HG02798 (cell line): ENCODE measurements around the gene RASAL2.
A peak's percentile ranks its signal among the peaks of the same experiment; 100 is the strongest.
"Not testable (repeated sequence)": the region's sequence is repeated elsewhere in the genome, so short reads cannot be mapped to it uniquely, and the experiment has no call there.

ENCODE experiments used
- ATAC-seq: cut with Tn5 transposase; IDR thresholded peaks from one replicate; pipeline ENCODE4 v1.9.1; 2021; ENCODE audit warnings: mild to moderate bottlenecking; ENCODE audit not compliant: unreplicated experiment, poor library complexity

The RASAL2 gene

DNA sequence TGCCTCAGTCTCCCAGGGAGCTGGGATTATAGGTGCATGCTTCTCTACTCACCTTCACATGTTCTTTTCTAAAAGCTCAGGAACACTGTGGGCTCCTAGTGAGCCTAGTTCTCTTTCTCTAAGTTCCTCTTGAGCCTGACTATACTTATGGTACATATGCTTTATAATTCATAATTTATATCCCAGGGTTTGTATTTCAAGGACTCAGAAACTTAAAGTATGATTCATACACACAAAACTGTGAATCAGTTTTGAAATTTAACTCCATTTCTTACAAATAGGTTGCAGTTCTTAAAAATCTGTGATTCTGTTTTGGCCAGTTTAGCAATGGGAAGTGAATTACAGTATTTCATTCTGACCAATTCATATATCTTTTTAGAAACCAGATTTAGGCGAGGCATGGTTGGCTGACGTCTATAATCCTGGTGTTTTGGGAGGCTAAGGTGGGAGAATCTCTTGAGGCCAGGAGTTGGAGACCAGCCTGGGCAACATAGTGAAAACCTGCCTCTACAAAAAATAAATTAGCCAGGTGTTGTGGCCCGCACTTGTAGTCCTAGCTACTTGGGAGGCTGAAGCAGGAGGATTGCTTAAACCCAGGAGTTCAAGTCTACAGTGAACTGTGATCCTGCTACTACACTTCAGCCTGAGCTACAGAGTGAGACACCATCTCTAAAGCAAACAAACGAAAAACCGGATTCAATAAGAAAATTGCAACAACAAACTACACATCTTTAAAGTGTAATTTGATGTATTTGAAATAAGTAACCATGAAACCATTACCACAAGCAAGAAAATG is 15.6 kb downstream of the RASAL2 start:
- ATAC-seq = no peak

DNA sequence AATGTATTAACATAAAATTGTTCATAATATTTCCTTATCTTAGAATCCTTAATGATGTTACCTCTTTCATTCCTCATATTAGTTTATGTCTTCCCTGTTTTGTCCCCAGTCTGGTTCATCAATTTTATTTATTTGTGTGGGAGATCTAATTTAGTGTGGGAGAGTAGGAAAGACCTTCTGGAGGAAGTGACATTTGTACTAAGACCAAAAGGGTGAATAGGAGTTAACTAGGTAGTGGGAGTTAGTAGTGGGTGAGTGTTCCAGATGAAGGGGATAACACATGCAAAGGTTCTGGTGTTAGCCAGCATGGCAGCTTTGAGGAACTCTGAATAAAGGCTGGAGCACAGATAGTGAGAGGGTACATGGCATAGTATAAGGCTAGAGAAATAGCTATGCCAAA is 21.4 kb downstream of the RASAL2 start:
- ATAC-seq = no peak

DNA sequence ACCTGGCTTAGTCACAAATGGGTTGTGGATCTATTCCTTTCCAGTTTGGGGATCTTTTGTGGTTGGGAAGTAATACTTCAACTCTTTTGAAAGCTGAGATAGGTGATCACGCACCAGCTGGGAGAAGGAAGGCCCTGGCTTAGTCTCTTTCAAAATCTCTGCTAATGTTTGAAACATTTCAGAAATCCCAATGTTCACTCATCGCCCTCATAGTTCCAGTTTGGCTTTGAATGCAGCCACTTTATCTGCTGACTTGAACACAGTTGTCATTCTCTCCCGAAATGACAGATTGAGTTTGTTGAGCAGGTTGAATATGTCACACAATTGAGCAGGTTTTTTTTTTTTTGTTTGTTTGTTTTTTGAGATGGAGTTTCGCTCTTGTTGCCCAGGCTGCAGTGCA is 24.6 kb downstream of the RASAL2 start:
- ATAC-seq = no peak

DNA sequence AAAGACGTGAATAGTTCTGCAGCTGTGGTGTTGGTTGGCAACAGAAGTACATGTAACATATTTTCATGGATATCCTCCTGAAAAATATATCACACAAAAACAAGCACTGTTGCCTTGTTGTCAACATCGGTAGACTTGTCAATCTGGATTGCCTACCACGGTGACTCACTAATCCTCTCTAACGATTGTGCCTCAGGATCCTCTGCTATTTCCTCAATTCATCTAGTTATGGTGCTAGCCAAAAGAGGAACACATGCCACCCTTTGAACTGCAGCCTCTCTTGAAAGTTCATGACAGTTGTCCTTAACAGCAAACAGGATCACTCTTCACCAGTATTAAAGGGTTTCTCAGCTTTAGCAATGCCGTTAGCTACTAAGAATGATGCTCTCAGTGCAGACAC is 25.7 kb downstream of the RASAL2 start:
- ATAC-seq = no peak

DNA sequence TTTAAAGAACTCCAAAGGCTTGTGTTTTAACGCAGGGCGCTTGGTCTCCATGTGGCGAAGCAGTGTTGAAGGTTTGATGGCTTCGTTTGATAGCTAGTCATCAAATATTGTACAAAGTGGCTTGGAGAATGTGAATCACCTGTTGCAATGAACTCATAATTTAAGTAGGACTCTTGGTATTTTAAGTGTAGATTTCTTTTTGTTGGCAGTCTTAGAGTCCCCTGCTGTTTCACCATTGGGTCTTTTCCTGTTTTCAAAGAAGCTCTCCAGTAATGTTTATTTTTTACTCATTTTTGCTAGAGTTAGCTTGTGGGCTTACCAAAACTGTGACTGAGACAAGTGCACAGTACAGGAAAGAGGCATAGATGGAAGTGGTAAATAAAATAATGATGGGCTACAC is 26.2 kb downstream of the RASAL2 start:
- no peak for ATAC-seq

DNA sequence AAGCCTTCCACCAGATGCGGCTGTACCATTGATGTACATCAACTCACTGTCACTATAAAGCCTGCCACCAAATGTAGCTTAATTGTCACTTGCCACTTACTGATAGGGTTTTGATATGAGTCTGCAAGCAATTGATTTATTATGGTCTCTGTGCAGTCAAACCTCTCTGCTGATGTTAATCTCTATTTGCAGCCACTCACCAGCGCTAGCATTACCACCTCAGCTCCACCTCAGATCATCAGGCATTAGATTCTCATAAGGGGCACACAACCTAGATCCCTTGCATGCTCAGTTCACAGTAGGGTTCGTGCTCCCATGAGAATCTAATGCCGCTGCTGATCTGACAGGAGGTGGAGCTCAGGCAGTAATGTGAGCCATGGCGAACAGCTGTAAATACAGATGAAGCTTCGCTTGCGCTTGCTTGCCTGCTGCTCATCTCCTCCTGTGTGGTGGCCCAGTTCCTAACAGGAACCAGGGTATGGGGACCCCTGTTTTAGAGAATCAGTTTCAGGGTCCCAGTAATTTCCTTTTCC is 26.7 kb downstream of the RASAL2 start:
- not testable (repeated sequence) for ATAC-seq

DNA sequence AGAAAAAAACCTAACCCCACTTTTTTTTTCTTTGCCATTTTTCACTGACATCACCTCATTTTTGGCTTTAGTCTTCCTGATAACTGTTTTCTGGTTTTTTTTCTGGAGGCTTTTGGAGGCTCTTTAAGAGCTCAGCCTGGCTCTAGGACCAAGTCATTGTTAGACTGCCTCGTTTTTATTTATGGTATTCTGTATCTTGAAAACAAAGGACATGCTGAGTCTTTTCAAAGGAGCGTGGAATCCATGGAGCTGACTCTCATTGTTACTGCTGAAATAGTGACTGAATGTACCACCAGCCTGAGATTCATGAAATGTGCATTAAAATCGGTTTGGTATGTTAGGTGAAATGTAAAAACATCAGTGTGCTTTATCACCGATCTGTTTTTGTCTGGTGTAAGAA is 28.0 kb downstream of the RASAL2 start:
- no peak for ATAC-seq

DNA sequence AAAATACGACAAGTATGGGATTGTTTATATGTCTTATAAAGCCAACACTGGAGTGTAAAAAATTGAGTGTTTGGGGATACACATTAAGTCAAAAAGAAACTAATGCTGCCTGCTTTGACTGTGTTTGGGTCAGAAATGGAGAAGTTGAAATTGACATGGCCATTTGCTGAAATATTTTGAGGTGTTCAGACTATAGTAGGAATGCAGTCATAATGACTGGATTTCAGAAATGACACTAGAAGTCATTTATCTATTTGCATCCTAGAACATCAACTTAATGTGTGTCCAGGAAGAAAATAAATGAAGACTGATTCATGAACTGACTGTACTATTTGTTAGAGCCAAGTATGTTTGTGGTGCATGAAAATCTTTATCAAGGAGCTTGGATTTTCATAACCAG is 28.4 kb downstream of the RASAL2 start:
- peak; percentile 43 for ATAC-seq

DNA sequence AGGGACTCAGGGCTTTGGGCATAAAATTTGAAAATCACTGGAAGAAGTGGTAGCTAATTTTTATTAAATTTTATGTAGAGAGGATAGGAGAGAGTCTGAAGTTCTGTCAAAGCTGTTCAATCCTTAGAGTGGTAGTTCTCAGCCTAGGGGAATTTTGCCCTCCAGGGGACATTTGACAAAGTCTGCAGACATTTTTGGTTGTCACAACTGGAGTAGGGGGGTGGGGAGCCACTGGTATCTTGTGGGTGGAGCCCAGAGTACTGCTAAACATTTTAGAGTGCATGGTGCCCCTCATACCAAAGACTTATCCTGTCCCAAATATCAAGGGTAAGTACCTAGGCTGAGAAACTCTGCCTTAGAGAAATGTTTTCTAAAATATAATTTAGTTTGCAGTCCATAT is 30.2 kb downstream of the RASAL2 start:
- no peak for ATAC-seq

DNA sequence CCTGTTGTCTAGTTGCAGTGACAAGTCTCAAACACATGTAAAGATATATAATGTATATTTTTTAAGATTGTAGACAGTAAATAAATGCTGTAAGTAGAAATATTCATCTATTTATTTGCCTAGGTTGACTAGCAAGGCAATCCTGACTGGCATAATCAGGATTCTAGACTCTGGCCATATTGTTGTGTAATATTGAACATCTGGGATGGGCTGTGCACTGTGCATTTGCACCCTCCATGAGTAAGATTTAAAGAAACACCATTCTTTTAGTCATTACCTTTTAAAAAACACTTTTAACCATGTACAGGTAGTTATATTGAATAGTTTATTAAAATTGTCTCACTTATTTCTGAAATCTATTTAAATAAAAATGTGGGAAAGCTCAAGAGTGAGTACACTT is 32.4 kb downstream of the RASAL2 start:
- no peak for ATAC-seq

DNA sequence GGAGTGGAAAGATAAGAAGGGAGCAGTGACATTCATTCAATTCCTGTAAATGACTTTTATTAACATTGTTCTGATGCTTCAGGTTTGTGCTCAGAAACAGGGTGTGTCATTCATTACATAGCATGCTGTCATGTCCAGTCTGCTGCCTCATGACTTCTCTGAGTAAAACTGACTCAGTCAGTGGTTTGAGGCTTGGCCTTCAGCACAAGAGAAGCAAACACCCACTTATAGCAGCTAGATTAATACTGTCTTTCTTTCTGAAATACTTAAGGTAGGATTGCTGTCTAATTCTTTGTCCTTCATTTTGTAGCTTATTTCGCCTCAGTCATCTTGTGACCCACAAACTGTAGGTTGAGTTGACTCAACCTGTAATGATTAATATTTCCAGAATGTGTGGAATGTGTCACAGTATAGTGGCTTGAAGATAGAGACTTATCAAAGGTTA is 32.9 kb downstream of the RASAL2 start:
- peak; percentile 80 for ATAC-seq

DNA sequence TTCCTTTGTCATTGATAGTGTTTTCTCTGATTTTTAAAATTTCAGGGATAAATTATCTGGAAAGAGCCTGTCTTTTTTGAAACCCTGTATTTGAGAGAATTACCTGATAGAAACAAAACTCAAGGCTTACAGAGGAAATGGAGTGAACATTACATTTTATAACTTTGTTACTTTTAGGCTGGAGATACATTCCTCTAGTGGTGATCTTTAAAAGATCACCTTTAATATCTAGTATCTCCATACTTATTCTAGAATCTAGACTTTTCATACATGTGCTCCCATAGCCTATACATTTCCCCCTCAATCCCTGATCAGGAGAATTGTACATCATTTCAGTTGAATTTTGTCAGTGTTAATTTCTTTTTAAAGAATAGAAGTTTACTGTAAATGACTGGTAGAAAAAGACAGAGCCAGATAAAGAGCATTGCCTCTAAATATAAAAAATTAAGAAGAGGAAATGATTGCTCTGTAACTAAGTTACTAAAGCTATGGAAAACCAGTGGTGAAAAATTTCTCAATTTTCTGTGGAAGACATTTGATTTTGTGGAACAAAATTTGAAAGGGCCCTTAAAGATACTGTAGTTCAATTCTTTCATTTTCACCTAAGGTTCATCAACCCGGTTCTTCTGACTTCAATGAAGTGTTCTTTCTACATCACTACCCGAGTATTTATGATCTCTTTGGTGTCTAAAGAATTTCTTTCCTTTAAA is 33.7 kb downstream of the RASAL2 start:
- ATAC-seq = no peak

DNA sequence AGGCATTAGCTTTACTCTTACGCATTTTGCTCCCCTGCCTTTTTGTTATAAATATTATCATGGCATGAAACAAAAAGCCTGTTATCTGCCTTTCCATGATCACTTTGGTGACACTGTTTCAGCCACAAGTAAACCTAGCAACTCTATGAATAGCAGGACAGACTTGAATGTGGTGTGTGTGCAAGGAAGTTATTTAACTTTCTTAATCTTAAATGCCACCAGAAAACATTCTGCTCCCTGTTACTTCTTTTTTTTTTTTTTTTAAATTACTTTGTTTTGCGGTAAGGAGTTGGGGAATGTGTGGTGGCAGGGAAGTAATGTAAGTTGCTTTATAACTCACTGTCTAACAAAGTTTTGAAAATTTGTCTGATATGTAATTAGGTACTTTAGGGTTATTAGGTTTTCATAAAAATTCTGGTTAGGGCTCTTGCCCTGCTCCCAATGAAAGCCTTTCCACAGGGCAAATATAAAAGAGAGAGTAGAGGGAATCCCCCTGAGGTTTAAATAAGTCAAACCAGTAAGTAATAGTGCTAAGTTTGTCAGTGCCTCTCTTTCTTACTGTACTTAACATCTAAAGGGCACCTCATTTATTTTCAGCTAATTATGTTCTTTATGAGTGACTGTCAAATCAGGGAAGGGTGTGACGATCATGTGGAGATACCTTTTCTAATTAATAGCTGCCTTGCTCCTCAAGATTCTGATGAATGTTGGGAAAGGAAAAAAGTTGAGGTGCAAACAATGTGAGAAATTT is 39.5 kb downstream of the RASAL2 start:
- no peak for ATAC-seq

DNA sequence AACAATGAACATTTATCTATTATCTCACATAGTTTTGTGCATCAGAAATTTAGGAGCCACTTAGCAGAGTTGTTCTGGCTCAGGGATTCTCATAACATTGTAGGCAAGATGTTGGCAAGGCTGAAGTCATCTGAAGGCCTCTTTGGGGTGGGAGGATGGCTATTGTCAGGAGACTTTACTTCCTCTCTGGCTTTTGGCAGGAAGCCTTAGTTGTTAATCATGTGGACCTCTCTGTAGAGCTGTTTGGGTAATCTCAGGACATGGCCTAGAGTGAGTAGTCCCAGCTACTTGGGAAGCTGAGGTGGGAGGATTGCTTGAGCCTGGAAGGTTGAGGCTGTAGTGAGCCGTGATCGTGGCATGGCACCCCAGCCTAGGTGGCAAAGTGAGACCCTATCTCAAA is 40.2 kb downstream of the RASAL2 start:
- no peak for ATAC-seq

DNA sequence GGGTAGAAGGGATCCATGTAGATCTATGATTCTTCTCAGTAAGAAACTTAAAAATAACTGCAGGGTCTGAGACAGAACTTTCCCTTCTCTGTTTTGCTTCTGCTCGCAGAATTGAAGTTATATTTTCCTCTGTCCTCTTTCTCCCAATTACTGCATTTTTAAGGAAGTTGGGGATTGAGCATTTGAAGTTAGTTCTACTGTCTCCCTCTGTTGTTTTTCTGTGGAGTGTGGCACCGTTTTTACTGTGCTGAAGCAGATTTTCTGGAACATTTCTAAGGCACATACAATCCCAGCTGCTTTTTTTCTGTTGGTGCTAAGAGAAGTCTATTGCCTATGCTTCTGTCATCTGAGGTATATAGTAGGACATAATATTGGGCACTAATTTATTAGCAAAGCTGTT is 43.3 kb downstream of the RASAL2 start:
- ATAC-seq = no peak

DNA sequence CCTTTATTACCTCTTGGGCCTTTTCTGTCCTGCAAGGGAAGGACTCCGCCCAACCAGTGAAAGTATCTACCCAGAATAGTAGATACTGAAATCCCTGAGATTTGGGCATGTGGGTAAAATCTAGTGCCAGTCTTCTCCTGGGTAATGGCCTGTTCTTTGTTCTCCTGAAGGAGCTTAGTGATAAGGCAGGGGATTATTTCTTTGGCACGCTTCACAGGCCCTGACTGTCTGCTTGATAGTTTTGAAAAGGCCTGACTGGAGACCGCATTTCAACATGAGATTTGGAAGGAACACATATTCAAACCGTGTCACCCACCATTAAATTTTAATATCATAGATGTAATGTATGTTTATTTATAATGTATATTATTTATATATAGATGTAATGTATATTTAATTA is 48.9 kb downstream of the RASAL2 start:
- ATAC-seq = no peak

DNA sequence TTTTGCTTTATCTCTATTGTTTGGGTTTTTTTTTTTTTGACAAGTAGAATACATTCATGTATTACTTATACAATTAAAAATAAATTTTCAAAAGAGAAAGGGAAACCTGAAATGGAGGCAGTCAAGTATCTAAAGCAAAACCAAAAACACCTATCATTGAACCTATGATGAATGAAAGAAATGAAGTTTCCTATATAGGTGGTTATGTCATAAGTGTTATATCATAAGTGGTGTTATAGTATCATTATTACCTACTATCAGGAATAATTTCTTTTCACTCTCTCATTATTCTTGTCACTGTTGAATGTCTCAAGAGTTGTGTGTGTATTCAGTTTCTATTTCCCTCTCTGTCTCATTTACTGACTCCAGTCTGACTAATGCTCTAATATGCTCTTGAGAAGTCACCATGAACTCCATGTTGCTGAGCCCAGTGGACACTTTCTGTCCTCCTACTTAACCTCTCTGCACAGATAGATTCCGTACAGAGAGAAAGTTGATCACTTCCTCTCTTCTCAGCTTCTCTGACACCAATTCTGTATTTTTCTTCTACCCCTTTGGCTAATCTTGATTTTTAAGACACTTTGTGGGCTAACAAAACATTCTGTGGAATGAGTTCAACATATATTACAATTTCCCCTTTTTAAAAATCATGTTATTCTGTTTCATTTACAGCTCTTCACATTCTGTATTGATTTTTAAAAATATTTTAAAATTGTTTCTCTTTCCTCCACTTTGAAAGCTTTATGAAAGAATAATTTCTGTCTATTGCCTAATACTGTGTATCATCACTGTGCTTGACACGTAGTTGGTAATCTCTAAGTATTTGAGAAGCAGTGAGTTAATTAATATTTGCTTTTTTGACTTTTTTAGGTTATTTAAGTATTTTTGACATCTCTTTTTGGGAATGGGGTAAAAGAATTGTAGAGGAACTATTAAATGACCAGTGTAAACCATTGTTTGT is 50.1 kb downstream of the RASAL2 start:
- peak; percentile 50 for ATAC-seq

DNA sequence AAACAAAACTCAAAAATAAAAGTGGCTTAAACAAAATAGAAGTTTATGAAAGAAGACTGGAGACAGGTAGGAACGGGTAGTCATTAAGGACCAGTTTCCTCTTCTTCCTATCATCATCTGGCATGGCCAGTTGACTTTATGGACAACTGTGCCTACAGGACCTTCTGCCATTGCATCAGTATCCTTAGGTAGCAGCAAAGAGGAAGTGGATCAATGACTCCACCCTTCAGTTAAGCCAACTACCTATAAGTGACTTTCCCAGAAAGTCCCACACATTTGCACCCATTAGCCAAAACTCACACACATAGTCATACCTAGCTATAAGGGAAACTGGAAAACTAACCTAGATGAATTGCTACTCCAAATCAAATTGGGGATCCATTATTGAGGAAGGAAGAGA is 51.7 kb downstream of the RASAL2 start:
- ATAC-seq = no peak

DNA sequence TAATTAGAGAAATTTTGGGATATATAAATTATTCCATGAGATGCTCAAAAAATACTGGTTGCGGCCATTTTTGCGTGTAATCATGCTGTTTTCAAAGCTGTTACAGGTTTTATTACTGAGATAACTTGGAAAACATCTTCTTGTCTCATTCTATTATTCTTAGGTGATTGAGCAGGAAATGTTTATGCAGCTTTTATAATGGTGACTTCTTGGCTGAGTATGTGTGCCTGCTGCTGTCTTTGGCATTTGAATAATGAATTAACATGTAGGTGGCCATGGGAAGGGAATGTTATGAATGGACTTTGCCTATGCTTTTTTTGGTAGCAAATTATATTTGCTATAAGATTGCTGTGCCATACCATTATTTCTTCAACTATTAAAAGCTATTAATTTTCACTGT is 52.5 kb downstream of the RASAL2 start:
- ATAC-seq = no peak

DNA sequence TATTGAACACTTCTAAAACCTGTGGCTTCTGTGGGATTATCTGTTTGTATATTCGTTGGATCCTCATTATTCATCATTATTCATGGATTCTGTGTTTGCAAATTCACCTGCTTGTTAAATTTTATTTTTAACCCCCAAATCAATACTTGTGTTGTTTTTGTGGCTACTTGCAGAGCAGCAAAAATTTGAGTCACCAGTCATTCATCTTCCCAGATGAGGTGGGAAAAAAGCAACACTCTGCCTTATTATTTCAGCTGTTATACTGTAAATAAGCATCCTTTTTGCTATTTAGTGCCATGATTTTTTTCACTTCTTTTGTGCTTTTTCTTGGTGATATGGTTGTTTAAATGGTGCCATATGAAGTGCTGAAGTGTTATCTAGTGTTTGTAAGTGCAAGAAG is 56.7 kb downstream of the RASAL2 start:
- ATAC-seq = no peak
